Fibroblast of villous mesenchyme (primary cell): ENCODE data around the gene BST1. TPM values are rescaled to one million over a fixed set of nuclear protein-coding genes. Genes with fewer than 3 reads are reported as not detected.

Experiments used
- DNase-seq: peaks from one replicate; pipeline ENCODE4 v3.0.0-alpha.2; 2010; ENCODE audit warnings: low read depth
- H3K4me3 ChIP-seq: 2 replicates; pipeline ENCODE4 v1.5.1; 2011; ENCODE audit warnings: low read depth, mild to moderate bottlenecking, low read length
- CTCF ChIP-seq: IDR thresholded peaks from 2 replicates; pipeline ENCODE4 v1.5.1; 2012; ENCODE audit warnings: low read depth, mild to moderate bottlenecking, low read length; ENCODE audit not compliant: insufficient read depth
- total RNA-seq: library from RNA; depleted of rRNA; stranded (reverse); fragments of >200 nt; gene quantifications from 2 replicates; pipeline ENCODE4 v1.2.3, GENCODE V29; 2012

The BST1 gene
- total RNA-seq, 1 donor: 19.9 TPM

GRCh38 chr4:15781427-15782095 is 78.7 kb downstream of the BST1 start:
- H3K4me3 ChIP-seq: no peak overlapping the region
- peak; percentile 32 for DNase-seq
- TF ChIP-seq CTCF: no peak

Other genes with a start within 250 kb of the BST1 start
- 23.7 and 26.7 TPM in 2 replicates for gene CC2D2A, start 233.2 kb upstream of the BST1 start, total RNA-seq
- gene FBXL5, start 47.7 kb upstream of the BST1 start, total RNA-seq: 88.9 and 157 TPM in 2 replicates
- gene FAM200B, start 21.2 kb upstream of the BST1 start, total RNA-seq: 28.1 and 29.6 TPM in 2 replicates
- gene CD38, start 75.3 kb downstream of the BST1 start, total RNA-seq: under 0.01 TPM in 2 replicates
- not detected in 2 replicates for gene FGFBP1, start 235.7 kb downstream of the BST1 start, total RNA-seq